ENCODE data around the gene CYP27B1. TPM values are rescaled to one million over a fixed set of nuclear protein-coding genes. Genes with fewer than 3 reads are reported as not detected.

The CYP27B1 gene
- polyA plus RNA-seq, 1 experiment, result 0.91 TPM

DNA sequence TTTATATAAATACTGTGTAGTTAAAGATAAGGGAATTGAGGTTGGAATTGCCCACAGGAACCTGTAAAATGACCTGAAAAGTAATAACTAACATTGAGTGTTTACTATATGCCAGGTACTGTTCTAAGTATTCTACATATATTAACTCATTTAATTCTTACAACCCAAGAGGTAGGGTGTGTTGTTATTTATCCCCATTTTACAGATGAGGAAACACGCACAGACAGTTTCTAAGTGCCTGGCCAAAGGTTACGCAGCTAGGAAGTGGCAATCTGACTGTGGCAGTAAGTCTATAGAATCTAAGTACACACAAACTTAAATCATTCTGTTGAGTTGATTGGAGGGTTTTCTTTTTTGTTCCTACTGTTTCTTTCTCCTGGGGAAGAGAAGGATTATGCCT is 23.1 kb downstream of the CYP27B1 start:
- no peak overlapping the region for H3K4me3 ChIP-seq (ENCODE audit: low read depth, low read length)
- TF ChIP-seq, protein P1, sequence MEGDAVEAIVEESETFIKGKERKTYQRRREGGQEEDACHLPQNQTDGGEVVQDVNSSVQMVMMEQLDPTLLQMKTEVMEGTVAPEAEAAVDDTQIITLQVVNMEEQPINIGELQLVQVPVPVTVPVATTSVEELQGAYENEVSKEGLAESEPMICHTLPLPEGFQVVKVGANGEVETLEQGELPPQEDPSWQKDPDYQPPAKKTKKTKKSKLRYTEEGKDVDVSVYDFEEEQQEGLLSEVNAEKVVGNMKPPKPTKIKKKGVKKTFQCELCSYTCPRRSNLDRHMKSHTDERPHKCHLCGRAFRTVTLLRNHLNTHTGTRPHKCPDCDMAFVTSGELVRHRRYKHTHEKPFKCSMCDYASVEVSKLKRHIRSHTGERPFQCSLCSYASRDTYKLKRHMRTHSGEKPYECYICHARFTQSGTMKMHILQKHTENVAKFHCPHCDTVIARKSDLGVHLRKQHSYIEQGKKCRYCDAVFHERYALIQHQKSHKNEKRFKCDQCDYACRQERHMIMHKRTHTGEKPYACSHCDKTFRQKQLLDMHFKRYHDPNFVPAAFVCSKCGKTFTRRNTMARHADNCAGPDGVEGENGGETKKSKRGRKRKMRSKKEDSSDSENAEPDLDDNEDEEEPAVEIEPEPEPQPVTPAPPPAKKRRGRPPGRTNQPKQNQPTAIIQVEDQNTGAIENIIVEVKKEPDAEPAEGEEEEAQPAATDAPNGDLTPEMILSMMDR (IDR thresholded peaks at IDR 0.05; ENCODE audit: insufficient read depth, low read depth, low read length), result no peak
- CTCF ChIA-PET, result interaction anchor here (1.8 to 2.2 kb wide), 2 partner anchors 16 to 17 kb away, joined by 5 to 14 read pairs; no protein-coding TSS in a partner anchor
- POLR2A ChIA-PET, result no interaction called here
- peaks cover 28% of the 10 kb centered on the region for H3K27me3 ChIP-seq (ENCODE audit: control insufficient read depth, insufficient read depth, low read length)
- no peak for DNase-seq (ENCODE audit: low read depth)
- H3K36me3 ChIP-seq (ENCODE audit: control insufficient read depth, insufficient read depth, low read length), result peaks cover 11% of the 10 kb centered on the region

- no peak for DNase-seq (ENCODE audit: low read depth)
- CTCF ChIA-PET, result interaction anchor here (1.4 kb wide), 1 partner anchor 16 kb away, joined by 4 read pairs; no protein-coding TSS in a partner anchor
- Histone ChIP-seq H3K27me3 (ENCODE audit: control insufficient read depth, insufficient read depth, low read length) (peaks cover 36% of the 10 kb centered on the region), H3K36me3 (ENCODE audit: control insufficient read depth, insufficient read depth, low read length) (peaks cover 5% of the 10 kb centered on the region), H3K4me3 (ENCODE audit: low read depth, low read length) (no peak overlapping the region)
- POLR2A ChIA-PET, result no interaction called here
- TF ChIP-seq, protein P1 (IDR thresholded peaks at IDR 0.05; ENCODE audit: insufficient read depth, low read depth, low read length), result no peak
Measured at GRCh38 chr12:57741844-57742738, 24.8 kb downstream of the CYP27B1 start.

GRCh38 chr12:57741413-57741789 is 25.5 kb downstream of the CYP27B1 start:
- peaks cover under 1% of the 10 kb centered on the region; the same call in 1 of the 2 replicates for H3K36me3 ChIP-seq (ENCODE audit: control insufficient read depth, insufficient read depth, low read length)
- POLR2A ChIA-PET, result no interaction called here
- CTCF ChIA-PET, result interaction anchor here (1.4 kb wide), 1 partner anchor 15 kb away, joined by 4 read pairs; no protein-coding TSS in a partner anchor
- H3K4me3 ChIP-seq (ENCODE audit: low read depth, low read length), result no peak overlapping the region
- peaks cover 43% of the 10 kb centered on the region for H3K27me3 ChIP-seq (ENCODE audit: control insufficient read depth, insufficient read depth, low read length)
- TF ChIP-seq, protein P1 (IDR thresholded peaks at IDR 0.05; ENCODE audit: insufficient read depth, low read depth, low read length), result no peak
- DNase-seq (ENCODE audit: low read depth), result no peak

- no peak for DNase-seq (ENCODE audit: low read depth)
- Histone ChIP-seq H3K36me3 (ENCODE audit: control insufficient read depth, insufficient read depth, low read length) (no peaks in the 10 kb centered on the region), H3K27me3 (ENCODE audit: control insufficient read depth, insufficient read depth, low read length) (peaks cover 45% of the 10 kb centered on the region), H3K4me3 (ENCODE audit: low read depth, low read length) (no peak overlapping the region)
- TF ChIP-seq, protein P1 (IDR thresholded peaks at IDR 0.05; ENCODE audit: insufficient read depth, low read depth, low read length), result no peak
- CTCF ChIA-PET, result interaction anchor here (0.6 to 1.8 kb wide), 4 partner anchors 10 to 148 kb away, joined by 3 to 5 read pairs (median 4); no protein-coding TSS in a partner anchor
- POLR2A ChIA-PET, result no interaction called here
Measured at GRCh38 chr12:57740656-57741412, 26.0 kb downstream of the CYP27B1 start.
